HEK293 (cell line): ENCODE data around the gene CDO1.

Experiments
- CTCF ChIA-PET: fragments of 350-600 bp; formaldehyde crosslinking; extraction: SDS; loops from one replicate; lab custom pipeline; 2021; ENCODE audit warnings: antibody characterized with exemption; lab: Yijun Ruan, JAX
- POLR2A ChIA-PET: fragments of 300-600 bp; formaldehyde crosslinking; extraction: SDS; loops from one replicate; lab custom pipeline; 2020; ENCODE audit warnings: antibody characterized with exemption, inconsistent platforms; lab: Yijun Ruan, JAX
- H3K27ac ChIP-seq: fragments of 200-500 bp; sonication (Bioruptor generic); 2 replicates; pipeline ENCODE4 v1.5.1; 2014; ENCODE audit warnings: low read depth, low read length, control low read depth, inconsistent platforms; ENCODE audit errors: extremely low read depth
- H3K36me3 ChIP-seq, 2 experiments: fragments of 200-500 bp in 1 of 2; sonication (Bioruptor generic) in 1 of 2; 1 replicate in 1 of 2; 2 replicates in 1 of 2; pipeline ENCODE4 v1.5.1; 2014 to 2017; ENCODE audit warnings: inconsistent platforms in 2 of 2, low read length in 2 of 2; ENCODE audit not compliant: control insufficient read depth in 2 of 2, insufficient read depth in 1 of 2
- H3K4me1 ChIP-seq: fragments of 200-500 bp; sonication (Bioruptor generic); 2 replicates; pipeline ENCODE4 v1.5.1; 2014; ENCODE audit warnings: mild to moderate bottlenecking, low read length, inconsistent platforms; ENCODE audit not compliant: control insufficient read depth, insufficient read depth
- H3K4me3 ChIP-seq: 2 replicates; pipeline ENCODE4 v1.5.1; 2011; ENCODE audit warnings: low read depth, mild to moderate bottlenecking, control low read depth, low read length, moderate library complexity
- H3K9me3 ChIP-seq: fragments of 200-500 bp; sonication (Bioruptor generic); 2 replicates; pipeline ENCODE4 v1.5.1; 2014; ENCODE audit warnings: low read depth, low read length, inconsistent platforms; ENCODE audit not compliant: control insufficient read depth, insufficient read depth
- BCL11A ChIP-seq: fragments of 450-650 bp; formaldehyde crosslinking; IDR thresholded peaks from 2 replicates; pipeline ENCODE4 v1.5.1; 2016; ENCODE audit warnings: low read depth, missing biosample characterization, missing genetic modification characterization
- FEZF1 ChIP-seq: fragments of 450-650 bp; formaldehyde crosslinking; IDR thresholded peaks from 2 replicates; pipeline ENCODE4 v1.5.1; 2016; ENCODE audit warnings: missing biosample characterization, missing genetic modification characterization
- KLF17 ChIP-seq: fragments of 450-650 bp; formaldehyde crosslinking; IDR thresholded peaks from 2 replicates; pipeline ENCODE4 v1.5.1; 2016; ENCODE audit warnings: missing biosample characterization, missing genetic modification characterization
- OSR2 ChIP-seq: fragments of 450-650 bp; formaldehyde crosslinking; IDR thresholded peaks from 2 replicates; pipeline ENCODE4 v1.5.1; 2016; ENCODE audit warnings: missing biosample characterization, missing genetic modification characterization
- PRDM6 ChIP-seq: fragments of 450-650 bp; formaldehyde crosslinking; IDR thresholded peaks from 2 replicates; pipeline ENCODE4 v1.5.1; 2017; ENCODE audit warnings: missing biosample characterization, missing genetic modification characterization
- SP3 ChIP-seq: fragments of 450-650 bp; formaldehyde crosslinking; IDR thresholded peaks from 2 replicates; pipeline ENCODE4 v1.5.1; 2016; ENCODE audit warnings: missing biosample characterization, missing genetic modification characterization
- ZNF10 ChIP-seq: fragments of 450-650 bp; formaldehyde crosslinking; IDR thresholded peaks from 2 replicates; pipeline ENCODE4 v1.5.1; 2017; ENCODE audit warnings: missing biosample characterization, missing genetic modification characterization
- ZNF121 ChIP-seq: fragments of 450-650 bp; formaldehyde crosslinking; IDR thresholded peaks from 2 replicates; pipeline ENCODE4 v1.5.1; 2016; ENCODE audit warnings: missing biosample characterization, missing genetic modification characterization
- ZNF146 ChIP-seq: fragments of 450-650 bp; formaldehyde crosslinking; IDR thresholded peaks from 2 replicates; pipeline ENCODE4 v1.5.1; 2016; ENCODE audit warnings: missing biosample characterization, missing genetic modification characterization
- ZNF16 ChIP-seq: fragments of 450-650 bp; formaldehyde crosslinking; IDR thresholded peaks from 2 replicates; pipeline ENCODE4 v1.5.1; 2016; ENCODE audit warnings: low read depth, missing biosample characterization, missing genetic modification characterization
- ZNF211 ChIP-seq: fragments of 450-650 bp; formaldehyde crosslinking; IDR thresholded peaks from 2 replicates; pipeline ENCODE4 v1.5.1; 2016; ENCODE audit warnings: low read depth, missing biosample characterization, missing genetic modification characterization
- ZNF248 ChIP-seq: fragments of 450-650 bp; formaldehyde crosslinking; IDR thresholded peaks from 2 replicates; pipeline ENCODE4 v1.5.1; 2017; ENCODE audit warnings: missing biosample characterization, missing genetic modification characterization
- ZNF548 ChIP-seq: fragments of 450-650 bp; formaldehyde crosslinking; IDR thresholded peaks from 2 replicates; pipeline ENCODE4 v1.5.1; 2016; ENCODE audit warnings: missing biosample characterization, missing genetic modification characterization
- ZNF549 ChIP-seq: fragments of 450-650 bp; IDR thresholded peaks from 2 replicates; pipeline ENCODE4 v1.5.1; 2018; ENCODE audit warnings: missing biosample characterization, missing genetic modification characterization, mild to moderate bottlenecking, inconsistent platforms, moderate library complexity
- ZNF558 ChIP-seq: fragments of 450-650 bp; formaldehyde crosslinking; IDR thresholded peaks from 2 replicates; pipeline ENCODE4 v1.5.1; 2016; ENCODE audit warnings: missing biosample characterization, missing genetic modification characterization
- ZNF629 ChIP-seq: fragments of 450-650 bp; formaldehyde crosslinking; IDR thresholded peaks from 2 replicates; pipeline ENCODE4 v1.5.1; 2017; ENCODE audit warnings: missing biosample characterization, missing genetic modification characterization
- ZNF768 ChIP-seq: fragments of 450-650 bp; formaldehyde crosslinking; IDR thresholded peaks from 2 replicates; pipeline ENCODE4 v1.5.1; 2018; ENCODE audit warnings: missing biosample characterization, mild to moderate bottlenecking, missing genetic modification characterization
- ZNF785 ChIP-seq: fragments of 450-650 bp; formaldehyde crosslinking; IDR thresholded peaks from 2 replicates; pipeline ENCODE4 v1.5.1; 2016; ENCODE audit warnings: missing biosample characterization, missing genetic modification characterization
- ZSCAN18 ChIP-seq: fragments of 450-650 bp; formaldehyde crosslinking; IDR thresholded peaks from 2 replicates; pipeline ENCODE4 v1.5.1; 2016; ENCODE audit warnings: missing biosample characterization, missing genetic modification characterization
- ZSCAN30 ChIP-seq: fragments of 450-650 bp; IDR thresholded peaks from 2 replicates; pipeline ENCODE4 v1.5.1; 2018; ENCODE audit warnings: missing biosample characterization, mild to moderate bottlenecking, missing genetic modification characterization, moderate library complexity
- ZSCAN4 ChIP-seq: fragments of 450-650 bp; formaldehyde crosslinking; IDR thresholded peaks from 2 replicates; pipeline ENCODE4 v1.5.1; 2017; ENCODE audit warnings: missing biosample characterization, missing genetic modification characterization
- TF ChIP-seq, protein P1 (sequence below): fragments of 450-650 bp; formaldehyde crosslinking; IDR thresholded peaks from 2 replicates; pipeline ENCODE4 v1.5.0; 2017; ENCODE audit warnings: missing biosample characterization, missing genetic modification characterization, borderline replicate concordance
- TF ChIP-seq, protein P2 (sequence below): fragments of 450-650 bp; formaldehyde crosslinking; IDR thresholded peaks from 2 replicates; pipeline ENCODE4 v1.5.1; 2016; ENCODE audit warnings: missing biosample characterization, missing genetic modification characterization, low read depth
- TF ChIP-seq, protein P3 (sequence below): fragments of 450-650 bp; formaldehyde crosslinking; IDR thresholded peaks from 2 replicates; pipeline ENCODE4 v1.5.1; 2016; ENCODE audit warnings: missing biosample characterization, missing genetic modification characterization
- TF ChIP-seq, protein P4 (sequence below): fragments of 450-650 bp; formaldehyde crosslinking; IDR thresholded peaks from 2 replicates; pipeline ENCODE4 v1.5.1; 2017; ENCODE audit warnings: missing biosample characterization, missing genetic modification characterization

The CDO1 gene

GRCh38 chr5:115859378-115859777, 42.9 kb upstream of the CDO1 start:
- no peaks in the 10 kb centered on the region for H3K9me3 ChIP-seq
- no peaks in the 10 kb centered on the region for H3K36me3 ChIP-seq
- no peak overlapping the region for H3K4me3 ChIP-seq
- ChIA-PET CTCF (interaction anchor here (0.6 kb wide), 1 partner anchor 10 kb away, joined by 5 read pairs; no protein-coding TSS in a partner anchor), POLR2A (no interaction called here)
- H3K27ac ChIP-seq: no peak overlapping the region
- H3K4me1 ChIP-seq: peaks cover 28% of the 10 kb centered on the region
- TF ChIP-seq OSR2 (peak; percentile 48; the same call in 1 of the 2 replicates), PRDM6 (tag by site-specific recombination) (peak; percentile 43; the same call in 1 of the 2 replicates), ZNF146 (tag by site-specific recombination) (no peak), ZNF629 (tag by site-specific recombination) (0 out of 2 replicates have a peak, but pooled peaks have one; percentile 22), FEZF1 (tag by site-specific recombination) (peak; percentile 10; the same call in 1 of the 2 replicates), ZNF10 (tag by site-specific recombination) (no peak), BCL11A (no peak), ZSCAN30 (tag by site-specific recombination) (no peak), ZNF558 (tag by site-specific recombination) (no peak), ZSCAN4 (tag by site-specific recombination) (no peak)
- TF ChIP-seq, protein P1, sequence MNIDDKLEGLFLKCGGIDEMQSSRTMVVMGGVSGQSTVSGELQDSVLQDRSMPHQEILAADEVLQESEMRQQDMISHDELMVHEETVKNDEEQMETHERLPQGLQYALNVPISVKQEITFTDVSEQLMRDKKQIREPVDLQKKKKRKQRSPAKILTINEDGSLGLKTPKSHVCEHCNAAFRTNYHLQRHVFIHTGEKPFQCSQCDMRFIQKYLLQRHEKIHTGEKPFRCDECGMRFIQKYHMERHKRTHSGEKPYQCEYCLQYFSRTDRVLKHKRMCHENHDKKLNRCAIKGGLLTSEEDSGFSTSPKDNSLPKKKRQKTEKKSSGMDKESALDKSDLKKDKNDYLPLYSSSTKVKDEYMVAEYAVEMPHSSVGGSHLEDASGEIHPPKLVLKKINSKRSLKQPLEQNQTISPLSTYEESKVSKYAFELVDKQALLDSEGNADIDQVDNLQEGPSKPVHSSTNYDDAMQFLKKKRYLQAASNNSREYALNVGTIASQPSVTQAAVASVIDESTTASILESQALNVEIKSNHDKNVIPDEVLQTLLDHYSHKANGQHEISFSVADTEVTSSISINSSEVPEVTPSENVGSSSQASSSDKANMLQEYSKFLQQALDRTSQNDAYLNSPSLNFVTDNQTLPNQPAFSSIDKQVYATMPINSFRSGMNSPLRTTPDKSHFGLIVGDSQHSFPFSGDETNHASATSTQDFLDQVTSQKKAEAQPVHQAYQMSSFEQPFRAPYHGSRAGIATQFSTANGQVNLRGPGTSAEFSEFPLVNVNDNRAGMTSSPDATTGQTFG (tag by site-specific recombination): no peak
- TF ChIP-seq, protein P2, sequence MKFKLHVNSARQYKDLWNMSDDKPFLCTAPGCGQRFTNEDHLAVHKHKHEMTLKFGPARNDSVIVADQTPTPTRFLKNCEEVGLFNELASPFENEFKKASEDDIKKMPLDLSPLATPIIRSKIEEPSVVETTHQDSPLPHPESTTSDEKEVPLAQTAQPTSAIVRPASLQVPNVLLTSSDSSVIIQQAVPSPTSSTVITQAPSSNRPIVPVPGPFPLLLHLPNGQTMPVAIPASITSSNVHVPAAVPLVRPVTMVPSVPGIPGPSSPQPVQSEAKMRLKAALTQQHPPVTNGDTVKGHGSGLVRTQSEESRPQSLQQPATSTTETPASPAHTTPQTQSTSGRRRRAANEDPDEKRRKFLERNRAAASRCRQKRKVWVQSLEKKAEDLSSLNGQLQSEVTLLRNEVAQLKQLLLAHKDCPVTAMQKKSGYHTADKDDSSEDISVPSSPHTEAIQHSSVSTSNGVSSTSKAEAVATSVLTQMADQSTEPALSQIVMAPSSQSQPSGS (tag by site-specific recombination): peak; percentile 66; the same call in 1 of the 2 replicates
- TF ChIP-seq, protein P3, sequence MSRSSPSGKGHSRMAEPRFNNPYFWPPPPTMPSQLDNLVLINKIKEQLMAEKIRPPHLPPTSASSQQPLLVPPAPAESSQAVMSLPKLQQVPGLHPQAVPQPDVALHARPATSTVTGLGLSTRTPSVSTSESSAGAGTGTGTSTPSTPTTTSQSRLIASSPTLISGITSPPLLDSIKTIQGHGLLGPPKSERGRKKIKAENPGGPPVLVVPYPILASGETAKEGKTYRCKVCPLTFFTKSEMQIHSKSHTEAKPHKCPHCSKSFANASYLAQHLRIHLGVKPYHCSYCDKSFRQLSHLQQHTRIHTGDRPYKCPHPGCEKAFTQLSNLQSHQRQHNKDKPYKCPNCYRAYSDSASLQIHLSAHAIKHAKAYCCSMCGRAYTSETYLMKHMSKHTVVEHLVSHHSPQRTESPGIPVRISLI: no peak

DNA sequence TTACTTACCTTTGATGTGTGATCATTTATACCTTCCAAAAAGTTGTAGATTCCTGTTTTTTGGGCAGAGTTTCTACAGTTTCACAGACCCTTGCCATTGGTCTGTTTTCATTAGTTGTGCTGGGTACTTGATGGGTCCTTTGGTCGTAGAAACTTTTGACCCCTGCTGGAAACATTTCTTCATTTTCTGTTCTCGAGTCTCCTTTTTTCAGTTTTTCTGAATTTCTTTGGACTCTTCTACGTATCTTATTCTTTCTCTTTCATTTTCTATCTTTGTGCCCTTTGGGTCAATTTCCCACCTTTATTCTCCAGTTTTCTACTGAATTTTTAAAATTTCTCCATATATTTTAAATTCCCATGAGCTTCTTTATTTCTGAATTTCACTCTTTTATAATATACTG, 41.9 kb upstream of the CDO1 start:
- Histone ChIP-seq H3K9me3 (no peaks in the 10 kb centered on the region), H3K36me3 (no peaks in the 10 kb centered on the region), H3K4me3 (no peak overlapping the region), H3K27ac (no peak overlapping the region), H3K4me1 (peaks cover 28% of the 10 kb centered on the region)
- ChIA-PET CTCF (no interaction called here), POLR2A (no interaction called here)
- no peak for TF ChIP-seq ZNF248
- no peak for TF ChIP-seq SP3 (tag by site-specific recombination)
- TF ChIP-seq ZNF768: no peak
- no peak for TF ChIP-seq ZSCAN18
- TF ChIP-seq ZNF211 (tag by site-specific recombination): no peak
- no peak for TF ChIP-seq ZNF549 (tag by site-specific recombination)
- TF ChIP-seq, protein P4, sequence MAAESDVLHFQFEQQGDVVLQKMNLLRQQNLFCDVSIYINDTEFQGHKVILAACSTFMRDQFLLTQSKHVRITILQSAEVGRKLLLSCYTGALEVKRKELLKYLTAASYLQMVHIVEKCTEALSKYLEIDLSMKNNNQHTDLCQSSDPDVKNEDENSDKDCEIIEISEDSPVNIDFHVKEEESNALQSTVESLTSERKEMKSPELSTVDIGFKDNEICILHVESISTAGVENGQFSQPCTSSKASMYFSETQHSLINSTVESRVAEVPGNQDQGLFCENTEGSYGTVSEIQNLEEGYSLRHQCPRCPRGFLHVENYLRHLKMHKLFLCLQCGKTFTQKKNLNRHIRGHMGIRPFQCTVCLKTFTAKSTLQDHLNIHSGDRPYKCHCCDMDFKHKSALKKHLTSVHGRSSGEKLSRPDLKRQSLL: no peak
- no peak for TF ChIP-seq ZNF16 (tag by site-specific recombination)
- no peak for TF ChIP-seq ZNF121 (tag by site-specific recombination)
- TF ChIP-seq ZNF548 (tag by site-specific recombination): no peak
- no peak for TF ChIP-seq KLF17 (tag by site-specific recombination)
- no peak for TF ChIP-seq ZNF785 (tag by site-specific recombination)
